GM23338 (cell line): ENCODE measurements around the gene METAP1D.

Experiments
- CTCF ChIP-seq, 2 experiments: fragments of 200-600 bp in 1 of 2; sonication (generic) in 1 of 2; conservative IDR thresholded peaks; 2 replicates each; pipeline versions ENCODE4 v1.5.1 to v1.6.1; 2016 to 2017; ENCODE audit warnings: antibody characterized with exemption in 2 of 2, low read depth in 2 of 2, mild to moderate bottlenecking in 2 of 2, moderate library complexity in 1 of 2
- ETS1 ChIP-seq: IDR thresholded peaks from 2 replicates; pipeline ENCODE4 v1.6.1; 2016; ENCODE audit warnings: antibody characterized with exemption
- EZH2 ChIP-seq: fragments of 200-600 bp; sonication (generic); IDR thresholded peaks from one replicate; pipeline ENCODE4 v1.8.0; 2017; ENCODE audit warnings: antibody characterized with exemption, mild to moderate bottlenecking, low read depth; ENCODE audit not compliant: unreplicated experiment
- EZH2phosphoT487 ChIP-seq: fragments of 200-600 bp; sonication (generic); IDR thresholded peaks from one replicate; pipeline ENCODE4 v1.8.1; 2018; ENCODE audit warnings: antibody characterized with exemption; ENCODE audit not compliant: unreplicated experiment
- JUNB ChIP-seq: IDR thresholded peaks from one replicate; pipeline ENCODE4 v1.6.1; 2016; ENCODE audit warnings: antibody characterized with exemption; ENCODE audit not compliant: unreplicated experiment
- POLR2AphosphoS5 ChIP-seq: IDR thresholded peaks from 2 replicates; pipeline ENCODE4 v1.6.1; 2016; ENCODE audit warnings: antibody characterized with exemption, low read depth
- REST ChIP-seq: IDR thresholded peaks from one replicate; pipeline ENCODE4 v1.6.1; 2018; ENCODE audit warnings: antibody characterized with exemption; ENCODE audit not compliant: unreplicated experiment

- no peak for TF ChIP-seq REST
- no peak for TF ChIP-seq CTCF (conservative IDR thresholded peaks at IDR 0.05; ENCODE audit: low read depth in 2 of 2)
- no peak for TF ChIP-seq POLR2AphosphoS5
- TF ChIP-seq JUNB: no peak
- no peak for TF ChIP-seq EZH2
- TF ChIP-seq ETS1: no peak
- no peak for TF ChIP-seq EZH2phosphoT487
These were observed 33.5 kb upstream of the METAP1D start for GRCh38 chr2:171966235-171966634.
